Panc1 (cell line): ENCODE data around the gene KATNIP.

Experiments used
- CTCF ChIP-seq: fragments of 450-650 bp; IDR thresholded peaks from 2 replicates; pipeline ENCODE4 v1.5.1; 2017; ENCODE audit warnings: mild to moderate bottlenecking
- TCF7L2 ChIP-seq: IDR thresholded peaks from 2 replicates; pipeline ENCODE4 v1.6.1; 2011; ENCODE audit warnings: mild to moderate bottlenecking, low read depth, low read length, inconsistent platforms

- TF ChIP-seq CTCF (no peak), TCF7L2 (no peak)
Measured at GRCh38 chr16:27582883-27583282, 32.9 kb downstream of the KATNIP start.
